Testis (tissue), 2 donors: ENCODE data around the gene MCC.

Experiments
- CTCF ChIP-seq, 3 experiments: fragments of 450-650 bp in 2 of 3; fragments of 200-600 bp in 1 of 3; sonication (generic) in 1 of 3; IDR thresholded peaks; one replicate each; pipeline ENCODE4 v1.5.1; 2016 to 2019; ENCODE audit warnings: antibody characterized with exemption in 3 of 3, mild to moderate bottlenecking in 2 of 3, moderate library complexity in 1 of 3
- POLR2A ChIP-seq: fragments of 450-650 bp; IDR thresholded peaks from one replicate; pipeline ENCODE4 v1.6.1; 2017; ENCODE audit warnings: antibody characterized with exemption, mild to moderate bottlenecking, moderate library complexity

DNA sequence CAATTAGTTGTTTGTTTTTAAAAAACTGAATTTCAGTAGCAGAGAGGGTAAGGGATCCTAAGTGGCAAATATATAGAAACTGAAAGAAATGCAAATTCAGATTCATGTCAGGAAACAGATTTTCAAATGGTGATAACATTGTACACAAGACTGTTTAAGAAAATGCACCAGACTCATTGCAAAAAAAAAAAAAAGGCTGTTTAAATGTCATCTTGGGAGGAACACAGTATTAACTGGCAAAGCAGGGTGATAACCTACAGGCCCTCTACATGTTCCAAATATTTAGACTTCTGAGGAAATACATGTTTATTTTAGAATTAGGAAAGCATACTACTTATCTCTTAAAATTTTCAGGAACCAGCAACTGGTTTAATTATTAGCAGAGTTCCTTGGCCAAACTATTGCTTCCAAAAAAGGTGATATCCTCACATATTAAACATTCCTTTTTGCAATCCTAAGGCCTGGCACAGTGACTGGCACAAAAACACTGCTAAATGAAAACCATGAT, 167.9 kb downstream of the MCC start:
- TF ChIP-seq POLR2A (no peak), CTCF (IDR thresholded peaks at IDR 0.05) (no peak)
